Large intestine (tissue), 3 donors: ENCODE measurements around the gene FMO4. TPM values are rescaled to one million over a fixed set of nuclear protein-coding genes. Genes with fewer than 3 reads are reported as not detected.
"Not testable (repeated sequence)": the region's sequence is repeated elsewhere in the genome, so short reads cannot be mapped to it uniquely, and the experiment has no call there.

Experiments
- DNase-seq, 2 donors: peaks; one replicate each; pipeline versions ENCODE4 v3.0.0 to v3.0.0-alpha.2; 2013
- H3K27ac ChIP-seq: one replicate; pipeline ENCODE4 v1.5.1; 2013; ENCODE audit warnings: low read length
- H3K27me3 ChIP-seq: 2 replicates; pipeline ENCODE4 v1.6.1; 2013; ENCODE audit warnings: low read length; ENCODE audit not compliant: control insufficient read depth, insufficient read depth
- H3K36me3 ChIP-seq: 2 replicates; pipeline ENCODE4 v1.6.1; 2013; ENCODE audit warnings: low read length; ENCODE audit not compliant: control insufficient read depth, insufficient read depth
- H3K4me1 ChIP-seq: one replicate; pipeline ENCODE4 v1.6.1; 2013; ENCODE audit warnings: low read length; ENCODE audit not compliant: control insufficient read depth, insufficient read depth
- H3K4me3 ChIP-seq: one replicate; pipeline ENCODE4 v1.5.1; 2013; ENCODE audit warnings: low read length
- H3K9me3 ChIP-seq: one replicate; pipeline ENCODE4 v1.6.1; 2013; ENCODE audit warnings: mild to moderate bottlenecking, low read depth, low read length, moderate library complexity; ENCODE audit not compliant: control insufficient read depth
- WGBS: methylation state at CpG from one replicate; pipeline ENCODE4 v1.1.5; 2013; ENCODE audit warnings: low lambda C conversion rate; ENCODE audit not compliant: insufficient coverage; 5-methylcytosine and 5-hydroxymethylcytosine counted together
- polyA plus RNA-seq: library from polyadenylated mRNA; unstranded; fragments of 120-200 nt; gene quantifications from one replicate; pipeline ENCODE4 v1.2.1, GENCODE V29; 2013

The FMO4 gene
- polyA plus RNA-seq, 1 donor, result 27.1 TPM

GRCh38 chr1:171286032-171286705, 27.8 kb upstream of the FMO4 start:
- H3K27me3 ChIP-seq, result no peaks in the 10 kb centered on the region
- H3K27ac ChIP-seq, result peak overlapping the region; percentile 90
- H3K9me3 ChIP-seq, result no peaks in the 10 kb centered on the region
- H3K4me1 ChIP-seq, result peaks cover 34% of the 10 kb centered on the region
- 43% methylated on average over 2 of the region's 4 CpGs for WGBS
- peak; percentile 35 to 81 for DNase-seq
- peaks cover 9% of the 10 kb centered on the region for H3K36me3 ChIP-seq
- no peak overlapping the region for H3K4me3 ChIP-seq

- H3K9me3 ChIP-seq, result no peaks in the 10 kb centered on the region
- H3K4me3 ChIP-seq, result no peak overlapping the region
- peak; percentile 35 to 82 for DNase-seq
- no peaks in the 10 kb centered on the region for H3K27me3 ChIP-seq
- peaks cover 27% of the 10 kb centered on the region for H3K4me1 ChIP-seq
- no peaks in the 10 kb centered on the region for H3K36me3 ChIP-seq
- WGBS, result no CpG with 5 or more reads among the region's 2 CpGs
- peak overlapping the region; percentile 66 for H3K27ac ChIP-seq
Measured at GRCh38 chr1:171290621-171291020, 23.4 kb upstream of the FMO4 start.

GRCh38 chr1:171292799-171293198, 21.2 kb upstream of the FMO4 start:
- Histone ChIP-seq H3K4me1 (peaks cover 12% of the 10 kb centered on the region), H3K27ac (no peak overlapping the region), H3K4me3 (no peak overlapping the region), H3K9me3 (no peaks in the 10 kb centered on the region), H3K27me3 (no peaks in the 10 kb centered on the region), H3K36me3 (no peaks in the 10 kb centered on the region)
- DNase-seq, result no peak
- no CpG with 5 or more reads among the region's 1 CpG for WGBS

- not testable (repeated sequence) for H3K4me3 ChIP-seq, H3K27me3 ChIP-seq, H3K36me3 ChIP-seq, H3K27ac ChIP-seq, H3K4me1 ChIP-seq
- peaks cover 11% of the 10 kb centered on the region for H3K9me3 ChIP-seq
- WGBS, result no CpG with 5 or more reads among the region's 7 CpGs
- peak; percentile 31 to 74 for DNase-seq
Measured at GRCh38 chr1:171295383-171295782, 18.6 kb upstream of the FMO4 start.

GRCh38 chr1:171295821-171296220, 18.2 kb upstream of the FMO4 start:
- H3K4me1 ChIP-seq, result no peaks in the 10 kb centered on the region
- H3K9me3 ChIP-seq, result peaks cover 11% of the 10 kb centered on the region
- WGBS, result no CpG with 5 or more reads among the region's 3 CpGs
- no peak for DNase-seq
- no peaks in the 10 kb centered on the region for H3K36me3 ChIP-seq
- H3K4me3 ChIP-seq, result no peak overlapping the region
- H3K27ac ChIP-seq, result no peak overlapping the region
- H3K27me3 ChIP-seq, result no peaks in the 10 kb centered on the region

GRCh38 chr1:171296897-171297296, 17.1 kb upstream of the FMO4 start:
- H3K27ac ChIP-seq, result no peak overlapping the region
- H3K4me3 ChIP-seq, result no peak overlapping the region
- H3K4me1 ChIP-seq, result no peaks in the 10 kb centered on the region
- H3K9me3 ChIP-seq, result peaks cover 22% of the 10 kb centered on the region
- no peaks in the 10 kb centered on the region for H3K36me3 ChIP-seq
- WGBS, result no CpG with 5 or more reads among the region's 2 CpGs
- no peaks in the 10 kb centered on the region for H3K27me3 ChIP-seq
- no peak for DNase-seq

- Histone ChIP-seq H3K9me3 (peaks cover 28% of the 10 kb centered on the region), H3K4me1 (no peaks in the 10 kb centered on the region), H3K36me3 (no peaks in the 10 kb centered on the region), H3K27ac (no peak overlapping the region), H3K4me3 (no peak overlapping the region), H3K27me3 (no peaks in the 10 kb centered on the region)
- no peak for DNase-seq
- WGBS, result no CpG with 5 or more reads among the region's 4 CpGs
Measured at GRCh38 chr1:171298696-171299095, 15.3 kb upstream of the FMO4 start.

- H3K4me3 ChIP-seq, result no peak overlapping the region
- no peaks in the 10 kb centered on the region for H3K36me3 ChIP-seq
- no peaks in the 10 kb centered on the region for H3K27me3 ChIP-seq
- H3K27ac ChIP-seq, result no peak overlapping the region
- no peak for DNase-seq
- H3K4me1 ChIP-seq, result no peaks in the 10 kb centered on the region
- WGBS, result no CpG with 5 or more reads among the region's 2 CpGs
- peaks cover 28% of the 10 kb centered on the region for H3K9me3 ChIP-seq
Measured at GRCh38 chr1:171299342-171299741, 14.6 kb upstream of the FMO4 start.

GRCh38 chr1:171300401-171300800, 13.6 kb upstream of the FMO4 start:
- H3K4me1 ChIP-seq, result no peaks in the 10 kb centered on the region
- no peaks in the 10 kb centered on the region for H3K36me3 ChIP-seq
- no peak for DNase-seq
- H3K9me3 ChIP-seq, result peaks cover 32% of the 10 kb centered on the region
- H3K27ac ChIP-seq, result no peak overlapping the region
- no CpG with 5 or more reads among the region's 1 CpG for WGBS
- no peaks in the 10 kb centered on the region for H3K27me3 ChIP-seq
- no peak overlapping the region for H3K4me3 ChIP-seq

GRCh38 chr1:171310661-171311087, 3.3 kb upstream of the FMO4 start:
- DNase-seq, result no peak
- Histone ChIP-seq H3K36me3 (no peaks in the 10 kb centered on the region), H3K9me3 (no peaks in the 10 kb centered on the region), H3K27ac (no peak overlapping the region), H3K4me1 (peaks cover 2% of the 10 kb centered on the region), H3K4me3 (no peak overlapping the region), H3K27me3 (no peaks in the 10 kb centered on the region)
- no CpG with 5 or more reads among the region's 3 CpGs for WGBS
